HL-60 (cell line): ENCODE data around the gene MTFR1L.

Experiments
- DNase-seq, 2 experiments: peaks; one replicate each; pipeline ENCODE4 v3.0.0-alpha.2; 2010 to 2020; ENCODE audit warnings: low read depth in 1 of 2, low spot score in 1 of 2
- H3K27ac ChIP-seq: fragments of 250-450 bp; sonication (Bioruptor Pico); replicated peaks from 2 replicates; pipeline ENCODE4 v1.5.1; 2020; ENCODE audit warnings: mild to moderate bottlenecking, moderate library complexity
- H3K27me3 ChIP-seq: fragments of 250-450 bp; sonication (Bioruptor Pico); 2 replicates; pipeline ENCODE4 v1.5.1; 2021; ENCODE audit warnings: mild to moderate bottlenecking, moderate library complexity; ENCODE audit not compliant: insufficient read depth, poor library complexity, severe bottlenecking
- H3K4me3 ChIP-seq: replicated peaks from 2 replicates; pipeline ENCODE4 v1.5.1; 2011; ENCODE audit warnings: mild to moderate bottlenecking, control low read depth, low read length; ENCODE audit not compliant: insufficient read depth
- GABPA ChIP-seq: IDR thresholded peaks from 2 replicates; pipeline ENCODE4 v1.6.1; 2012; ENCODE audit warnings: low read depth
- POLR2AphosphoS5 ChIP-seq: IDR thresholded peaks from 2 replicates; pipeline ENCODE4 v1.6.1; 2012; ENCODE audit warnings: low read depth
- SPI1 ChIP-seq: IDR thresholded peaks from 2 replicates; pipeline ENCODE4 v1.6.1; 2012; ENCODE audit warnings: low read depth, mild to moderate bottlenecking, borderline replicate concordance
- TF ChIP-seq, protein P1 (sequence below): IDR thresholded peaks from one replicate; pipeline ENCODE4 v1.5.1; 2011; ENCODE audit warnings: low read length, control low read depth, inconsistent platforms; ENCODE audit not compliant: insufficient read depth
- TF ChIP-seq, protein P2 (sequence below): IDR thresholded peaks from 2 replicates; pipeline ENCODE4 v1.6.1; 2012; ENCODE audit warnings: low read depth; ENCODE audit not compliant: insufficient replicate concordance

Gene MTFR1L

DNA sequence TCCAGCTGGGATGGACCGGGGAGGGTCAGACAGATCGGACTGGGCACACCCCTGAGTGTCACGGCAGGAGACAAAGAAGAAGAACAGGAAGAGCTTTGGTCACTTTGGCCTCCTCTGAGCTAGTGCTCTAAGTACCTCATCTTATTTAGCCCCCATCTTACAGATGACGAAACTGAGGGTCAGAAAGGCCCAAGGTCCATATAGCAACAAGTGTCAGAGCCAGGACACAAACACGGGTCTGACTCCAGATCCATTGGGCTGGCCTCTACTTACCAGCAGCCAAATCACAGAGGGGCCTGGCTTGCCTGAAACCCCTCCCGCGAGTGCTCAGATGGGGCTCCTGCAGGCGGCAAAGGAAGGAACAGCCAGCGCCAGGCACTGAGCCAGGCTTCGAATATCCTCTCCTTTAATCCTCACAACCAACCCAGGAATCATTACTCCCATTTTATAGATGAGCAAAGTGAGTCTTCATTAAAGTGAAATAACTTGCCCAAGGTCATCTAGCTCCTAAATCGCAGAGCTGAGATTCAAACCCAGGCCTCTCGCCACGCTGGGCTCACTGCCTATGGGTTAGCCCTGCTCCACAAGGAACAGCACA lies 45.4 kb upstream of the MTFR1L start:
- DNase-seq = no peak
- no peaks in the 10 kb centered on the region for H3K27me3 ChIP-seq

DNA sequence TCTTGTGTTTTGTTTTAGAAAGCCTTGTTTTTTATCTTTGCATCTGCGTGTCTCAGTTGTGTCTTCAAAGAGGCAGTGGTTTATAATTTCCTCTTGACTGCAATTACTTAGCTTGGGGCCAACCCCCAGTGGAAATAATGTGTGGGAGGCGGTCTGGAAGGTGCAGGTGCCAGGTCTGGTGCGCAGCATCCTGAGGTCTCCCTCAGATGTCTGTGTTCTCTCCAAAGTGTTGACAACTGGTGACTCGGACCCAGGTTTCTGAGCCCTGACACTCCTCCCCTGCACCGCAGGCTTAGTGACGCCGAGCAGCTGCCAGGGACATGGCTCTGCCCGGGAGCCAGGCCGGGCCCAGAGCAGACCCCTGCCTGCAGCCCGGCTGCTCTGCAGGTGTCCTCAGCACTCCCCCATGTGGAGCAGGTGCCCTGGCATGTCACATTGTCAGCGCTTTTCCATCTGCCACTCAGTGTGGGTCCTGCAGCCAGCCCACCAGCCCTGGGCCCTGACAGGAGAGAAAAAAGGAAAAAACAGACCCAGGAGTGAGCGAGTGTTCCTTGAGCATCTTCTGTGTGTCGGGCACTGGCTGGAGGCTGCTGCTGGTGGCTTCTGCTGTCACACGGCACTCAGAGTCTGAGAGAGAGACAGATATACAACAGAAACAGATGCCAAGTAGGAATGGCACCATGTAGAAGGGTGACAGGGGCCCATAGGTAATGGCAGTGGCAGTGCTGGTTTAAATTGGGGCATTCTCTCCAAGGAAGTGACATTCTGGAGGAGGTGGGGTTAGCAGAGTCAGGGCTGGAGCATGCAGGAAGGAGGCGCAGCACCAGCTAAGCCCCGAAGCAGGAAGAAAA lies 44.6 kb upstream of the MTFR1L start:
- DNase-seq = peak in 1 of 2 experiments; percentile 27
- no peak for TF ChIP-seq GABPA
- TF ChIP-seq, protein P1, sequence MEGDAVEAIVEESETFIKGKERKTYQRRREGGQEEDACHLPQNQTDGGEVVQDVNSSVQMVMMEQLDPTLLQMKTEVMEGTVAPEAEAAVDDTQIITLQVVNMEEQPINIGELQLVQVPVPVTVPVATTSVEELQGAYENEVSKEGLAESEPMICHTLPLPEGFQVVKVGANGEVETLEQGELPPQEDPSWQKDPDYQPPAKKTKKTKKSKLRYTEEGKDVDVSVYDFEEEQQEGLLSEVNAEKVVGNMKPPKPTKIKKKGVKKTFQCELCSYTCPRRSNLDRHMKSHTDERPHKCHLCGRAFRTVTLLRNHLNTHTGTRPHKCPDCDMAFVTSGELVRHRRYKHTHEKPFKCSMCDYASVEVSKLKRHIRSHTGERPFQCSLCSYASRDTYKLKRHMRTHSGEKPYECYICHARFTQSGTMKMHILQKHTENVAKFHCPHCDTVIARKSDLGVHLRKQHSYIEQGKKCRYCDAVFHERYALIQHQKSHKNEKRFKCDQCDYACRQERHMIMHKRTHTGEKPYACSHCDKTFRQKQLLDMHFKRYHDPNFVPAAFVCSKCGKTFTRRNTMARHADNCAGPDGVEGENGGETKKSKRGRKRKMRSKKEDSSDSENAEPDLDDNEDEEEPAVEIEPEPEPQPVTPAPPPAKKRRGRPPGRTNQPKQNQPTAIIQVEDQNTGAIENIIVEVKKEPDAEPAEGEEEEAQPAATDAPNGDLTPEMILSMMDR = no peak
- TF ChIP-seq SPI1 = no peak
- TF ChIP-seq POLR2AphosphoS5 = no peak
- TF ChIP-seq, protein P2, sequence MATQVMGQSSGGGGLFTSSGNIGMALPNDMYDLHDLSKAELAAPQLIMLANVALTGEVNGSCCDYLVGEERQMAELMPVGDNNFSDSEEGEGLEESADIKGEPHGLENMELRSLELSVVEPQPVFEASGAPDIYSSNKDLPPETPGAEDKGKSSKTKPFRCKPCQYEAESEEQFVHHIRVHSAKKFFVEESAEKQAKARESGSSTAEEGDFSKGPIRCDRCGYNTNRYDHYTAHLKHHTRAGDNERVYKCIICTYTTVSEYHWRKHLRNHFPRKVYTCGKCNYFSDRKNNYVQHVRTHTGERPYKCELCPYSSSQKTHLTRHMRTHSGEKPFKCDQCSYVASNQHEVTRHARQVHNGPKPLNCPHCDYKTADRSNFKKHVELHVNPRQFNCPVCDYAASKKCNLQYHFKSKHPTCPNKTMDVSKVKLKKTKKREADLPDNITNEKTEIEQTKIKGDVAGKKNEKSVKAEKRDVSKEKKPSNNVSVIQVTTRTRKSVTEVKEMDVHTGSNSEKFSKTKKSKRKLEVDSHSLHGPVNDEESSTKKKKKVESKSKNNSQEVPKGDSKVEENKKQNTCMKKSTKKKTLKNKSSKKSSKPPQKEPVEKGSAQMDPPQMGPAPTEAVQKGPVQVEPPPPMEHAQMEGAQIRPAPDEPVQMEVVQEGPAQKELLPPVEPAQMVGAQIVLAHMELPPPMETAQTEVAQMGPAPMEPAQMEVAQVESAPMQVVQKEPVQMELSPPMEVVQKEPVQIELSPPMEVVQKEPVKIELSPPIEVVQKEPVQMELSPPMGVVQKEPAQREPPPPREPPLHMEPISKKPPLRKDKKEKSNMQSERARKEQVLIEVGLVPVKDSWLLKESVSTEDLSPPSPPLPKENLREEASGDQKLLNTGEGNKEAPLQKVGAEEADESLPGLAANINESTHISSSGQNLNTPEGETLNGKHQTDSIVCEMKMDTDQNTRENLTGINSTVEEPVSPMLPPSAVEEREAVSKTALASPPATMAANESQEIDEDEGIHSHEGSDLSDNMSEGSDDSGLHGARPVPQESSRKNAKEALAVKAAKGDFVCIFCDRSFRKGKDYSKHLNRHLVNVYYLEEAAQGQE = no peak
- no peak overlapping the region for H3K4me3 ChIP-seq
- no peaks in the 10 kb centered on the region for H3K27me3 ChIP-seq
- H3K27ac ChIP-seq = no peak overlapping the region

More for the DNA sequence above, 45.4 kb upstream of the MTFR1L start:
- TF ChIP-seq, protein P1 = no peak
- TF ChIP-seq GABPA = no peak
- no peak for TF ChIP-seq POLR2AphosphoS5
- no peak for TF ChIP-seq SPI1
- TF ChIP-seq, protein P2 = no peak
- H3K27ac ChIP-seq = no peak overlapping the region
- H3K4me3 ChIP-seq = no peak overlapping the region

DNA sequence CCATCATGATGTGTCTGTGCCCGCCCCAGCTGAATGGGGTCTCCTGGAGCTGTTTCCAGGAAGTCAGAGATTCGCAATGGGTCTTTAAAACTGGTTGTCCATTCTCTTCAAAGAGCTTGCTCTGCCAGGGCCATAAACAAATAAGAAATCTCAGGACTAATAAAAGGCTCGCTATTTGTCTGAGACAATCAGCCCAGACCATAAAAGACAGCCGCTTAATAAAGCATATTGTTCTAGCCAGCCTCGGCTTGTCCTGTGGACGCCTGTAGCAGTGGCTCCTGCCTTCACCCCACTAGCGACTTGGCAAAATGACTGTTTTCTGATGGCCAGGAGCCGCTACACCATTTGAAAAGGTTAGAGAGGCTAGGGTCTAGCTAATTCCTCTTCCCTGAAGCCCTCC lies 40.4 kb upstream of the MTFR1L start:
- Histone ChIP-seq H3K4me3 (no peak overlapping the region), H3K27me3 (no peaks in the 10 kb centered on the region), H3K27ac (no peak overlapping the region)
- TF ChIP-seq GABPA (no peak), SPI1 (no peak)
- TF ChIP-seq, protein P2 = no peak
- DNase-seq = no peak
